ENCODE data around the gene HDAC4.

Gene HDAC4

DNA sequence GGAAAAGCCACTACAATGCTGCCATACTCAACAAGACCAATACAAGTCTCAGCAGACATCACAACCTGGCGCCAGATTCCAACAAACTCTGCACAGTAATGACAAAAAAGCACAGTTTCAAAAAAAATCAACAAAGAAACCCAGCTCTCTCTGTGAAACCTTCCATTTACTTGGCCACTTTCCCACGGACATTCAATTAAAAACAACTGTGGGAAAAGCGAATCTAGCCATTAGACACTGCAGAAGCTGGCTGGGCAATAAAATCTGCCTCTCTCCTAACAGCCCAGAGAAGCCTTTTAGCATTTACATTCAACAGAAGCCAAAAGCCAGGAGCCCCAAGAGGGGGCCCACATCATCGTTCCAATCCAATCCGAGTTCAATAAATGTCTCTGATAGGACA is 128.9 kb downstream of the HDAC4 start:
- in situ Hi-C loops (cut with MboI; ENCODE audit: low sequenced_read_pairs) = no loop called here

DNA sequence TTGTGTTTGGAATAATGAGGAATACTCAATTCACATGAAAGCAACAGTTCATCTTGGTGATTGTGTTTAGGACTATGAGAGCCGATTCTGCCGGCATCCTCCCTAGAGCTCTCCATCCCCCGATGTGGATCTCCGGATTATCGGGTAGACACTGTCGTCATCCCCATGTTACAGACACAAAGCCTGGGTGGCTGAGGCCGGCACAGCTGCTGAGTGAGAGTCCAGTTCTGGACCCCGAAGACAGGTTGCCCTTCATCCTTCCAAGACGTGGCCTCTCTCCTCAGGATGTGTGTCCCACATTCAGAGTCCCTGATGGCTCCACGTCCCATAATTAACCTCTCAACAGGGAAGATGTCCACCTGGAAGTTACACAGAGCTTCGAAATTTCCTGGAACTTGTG is 129.3 kb downstream of the HDAC4 start:
- in situ Hi-C loops (cut with MboI; ENCODE audit: low sequenced_read_pairs) = no loop called here

DNA sequence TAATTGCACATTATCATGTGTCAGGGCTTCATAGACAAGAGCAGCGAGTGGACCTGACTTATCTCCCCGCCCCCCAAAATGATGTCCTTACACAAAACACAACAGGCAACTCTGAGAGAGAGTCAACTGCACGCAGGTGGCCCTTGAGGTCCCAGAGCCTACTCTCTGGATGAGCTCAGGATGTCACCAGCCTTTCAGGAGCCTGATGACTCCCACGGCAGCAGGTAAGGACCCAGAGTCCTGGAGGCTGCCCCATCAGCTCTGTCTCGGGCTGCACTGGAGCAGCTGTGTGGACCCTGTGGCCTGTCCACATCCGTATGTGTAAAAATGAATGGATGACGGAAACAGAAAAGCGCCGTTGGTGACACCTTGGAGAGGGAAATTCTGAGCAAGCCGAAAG is 130.9 kb downstream of the HDAC4 start:
- in situ Hi-C loops (cut with MboI; ENCODE audit: low sequenced_read_pairs) = no loop called here

DNA sequence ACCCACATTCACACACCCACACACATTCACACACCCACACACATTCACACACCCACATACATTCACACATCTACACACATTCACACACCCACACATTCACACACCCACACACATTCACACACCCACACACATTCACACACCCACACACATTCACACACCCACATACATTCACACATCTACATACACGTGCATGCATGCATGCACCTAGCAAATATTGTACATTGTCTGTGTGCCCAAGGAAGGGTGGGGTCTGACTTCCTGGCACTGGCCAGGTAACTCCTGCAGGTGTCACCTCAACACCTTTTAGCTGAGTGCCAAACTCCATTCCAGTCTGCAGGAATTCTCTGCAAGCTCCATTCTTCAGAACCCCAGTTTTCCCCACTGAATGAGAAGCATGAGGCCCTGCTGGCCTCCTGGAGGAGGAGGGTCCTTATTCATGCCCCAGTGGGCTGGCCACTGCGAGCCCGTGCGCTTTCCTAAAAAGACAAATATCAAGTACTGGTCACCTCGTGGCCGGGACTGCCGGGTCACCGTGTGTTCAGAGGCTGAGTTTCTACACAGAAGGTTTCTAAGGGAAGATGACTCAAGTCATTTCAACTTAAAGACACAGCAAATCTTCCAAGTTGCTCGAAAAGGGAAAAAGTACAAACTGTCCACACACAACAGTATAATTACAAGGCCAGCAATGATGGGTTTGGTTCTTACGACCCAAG is 131.5 kb downstream of the HDAC4 start:
- in situ Hi-C loops (cut with MboI; ENCODE audit: low sequenced_read_pairs) = no loop called here

DNA sequence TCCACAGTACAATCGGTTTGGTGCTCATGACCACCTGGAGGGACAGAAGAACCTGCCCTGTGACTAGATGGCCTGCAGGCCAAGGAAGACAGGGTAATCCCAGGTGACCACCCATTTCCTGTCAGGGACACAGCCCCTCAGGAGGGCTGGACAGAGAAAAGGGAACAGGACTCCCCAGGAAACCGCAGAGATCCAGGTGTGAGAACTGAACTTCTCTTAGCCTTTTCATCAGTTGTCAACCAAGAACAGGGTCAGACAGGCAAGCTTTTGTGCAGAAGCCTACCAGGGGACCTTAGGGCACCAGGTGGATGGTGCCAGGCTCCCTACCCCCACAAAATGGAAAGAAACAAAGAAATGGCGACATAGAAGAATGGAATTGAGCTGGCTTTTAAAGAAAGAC is 132.3 kb downstream of the HDAC4 start:
- in situ Hi-C loops (cut with MboI; ENCODE audit: low sequenced_read_pairs) = no loop called here

DNA sequence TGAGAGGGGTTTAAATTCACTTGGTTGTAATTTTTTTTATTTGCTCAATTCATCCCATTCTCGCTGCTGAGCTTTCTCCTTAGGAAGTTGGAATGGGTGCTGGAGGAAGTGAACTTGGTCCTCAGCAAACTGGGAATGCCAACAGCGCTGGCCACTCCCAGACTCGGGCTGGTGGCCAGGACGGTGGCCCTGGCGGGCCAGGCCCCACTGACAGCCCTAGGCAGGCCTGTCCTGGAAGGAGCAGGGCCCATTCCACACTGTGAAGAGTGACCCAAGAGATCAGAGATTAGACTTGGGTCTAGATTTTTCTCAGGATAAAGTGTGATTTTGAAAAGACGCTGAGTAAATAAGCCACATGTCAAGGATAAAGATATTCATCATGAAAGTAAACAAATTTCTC is 132.7 kb downstream of the HDAC4 start:
- in situ Hi-C loops (cut with MboI; ENCODE audit: low sequenced_read_pairs) = no loop called here

DNA sequence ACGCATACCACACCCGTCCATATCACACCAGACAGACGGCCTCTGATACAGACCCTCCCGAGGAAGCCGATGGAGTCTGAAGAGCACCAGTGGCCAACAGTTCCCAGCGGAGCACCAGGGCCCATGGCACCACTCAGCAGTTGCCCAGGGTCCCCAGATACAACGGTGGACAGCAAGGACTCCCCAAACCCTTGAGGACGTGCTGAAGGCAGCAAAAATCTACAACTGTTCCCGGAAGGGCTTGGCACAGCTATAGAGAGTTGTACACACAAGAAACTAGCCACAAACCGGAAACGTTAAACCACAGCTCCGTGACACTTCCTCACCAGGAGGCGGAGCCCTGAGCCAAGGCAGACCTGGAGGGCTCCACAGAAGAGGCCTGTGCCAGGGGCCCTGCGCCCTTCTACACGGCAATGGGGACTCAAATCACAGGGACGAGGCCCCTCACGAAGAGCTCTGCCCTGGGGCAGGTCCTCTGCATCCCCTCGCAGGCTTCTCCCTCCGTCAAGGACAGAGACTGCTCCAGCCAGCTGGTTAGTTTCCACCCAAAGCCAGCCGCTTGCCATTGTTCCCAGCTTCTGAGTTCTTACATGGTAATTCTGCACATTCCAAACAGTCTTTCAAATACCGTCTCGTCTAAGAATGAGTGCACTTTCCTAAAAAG is 133.4 kb downstream of the HDAC4 start:
- in situ Hi-C loops (cut with MboI; ENCODE audit: low sequenced_read_pairs) = no loop called here

DNA sequence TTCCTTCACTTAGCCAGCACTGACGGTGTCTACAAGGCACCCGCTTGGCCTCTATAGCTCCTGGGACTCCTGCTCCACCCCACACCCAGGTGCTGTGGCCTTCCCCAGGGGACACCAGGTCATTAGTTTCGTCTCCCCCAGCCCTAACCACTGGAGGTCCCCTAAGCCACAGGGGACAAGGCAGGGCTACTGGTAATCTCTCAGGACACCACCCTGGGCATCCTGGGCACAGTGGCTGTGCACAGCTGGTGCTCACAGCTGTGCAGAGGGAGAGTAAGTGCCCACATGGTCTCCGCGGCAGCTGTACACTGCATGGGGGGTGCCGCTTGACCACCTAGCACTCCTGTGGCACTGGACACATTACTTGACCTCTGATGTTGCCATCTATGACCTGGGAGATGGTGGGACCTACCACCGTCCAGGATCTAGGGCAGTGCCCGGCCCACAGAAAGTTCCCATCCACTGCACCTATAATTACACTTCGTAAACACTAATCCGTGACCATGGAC is 134.0 kb downstream of the HDAC4 start:
- in situ Hi-C loops (cut with MboI; ENCODE audit: low sequenced_read_pairs) = no loop called here

DNA sequence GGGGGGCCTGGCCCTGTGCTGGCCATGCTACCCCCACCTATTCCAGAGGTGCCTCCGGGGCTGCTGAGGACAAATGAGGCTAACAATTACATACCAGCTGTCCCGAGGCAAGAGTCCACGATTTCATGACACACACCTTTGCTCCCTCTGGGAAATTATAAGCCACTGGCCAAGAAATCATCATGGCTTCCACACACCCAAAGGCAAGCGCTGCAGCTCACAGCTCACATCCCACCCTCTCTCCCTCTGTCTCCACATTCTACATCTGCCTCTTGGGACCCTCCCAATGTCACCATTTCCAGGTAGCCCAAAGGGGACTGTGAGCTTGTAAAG is 134.4 kb downstream of the HDAC4 start:
- in situ Hi-C loops (cut with MboI; ENCODE audit: low sequenced_read_pairs) = no loop called here

DNA sequence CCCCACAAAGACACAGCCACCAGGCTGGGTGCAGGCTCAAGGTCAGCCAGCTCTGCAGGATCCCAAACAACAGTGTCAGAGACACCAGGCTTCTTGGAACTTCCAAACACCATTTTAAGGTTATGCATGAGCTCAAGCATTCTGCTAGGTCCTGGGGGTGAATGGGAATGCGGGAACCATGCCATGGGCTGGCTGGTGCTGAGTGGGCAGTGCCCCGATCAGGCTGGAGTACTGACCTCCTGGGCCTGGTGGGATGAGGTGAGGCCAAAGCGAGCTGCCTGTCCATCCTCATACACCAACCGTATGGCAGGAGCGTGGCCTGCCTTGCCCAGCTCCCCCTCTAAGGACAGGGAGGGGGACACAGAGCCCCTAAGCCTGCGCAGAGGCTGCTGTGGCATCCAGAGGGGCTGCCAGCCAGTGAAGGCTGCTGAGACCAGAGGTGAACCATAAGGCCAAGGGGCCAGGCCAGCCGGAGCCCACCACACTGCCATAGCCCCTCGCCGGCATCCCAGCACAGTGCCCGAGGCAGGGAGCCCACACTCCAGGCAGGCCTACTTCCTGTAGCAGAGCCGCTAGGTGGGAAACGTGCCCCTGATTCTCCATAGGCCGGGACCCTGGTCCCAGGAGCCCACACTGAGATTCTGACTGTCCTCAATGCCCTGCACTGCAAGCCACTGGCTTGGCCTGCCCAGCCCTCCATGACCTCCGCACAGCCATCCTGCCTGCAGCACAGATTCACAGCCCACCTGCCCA is 135.0 kb downstream of the HDAC4 start:
- in situ Hi-C loops (cut with MboI; ENCODE audit: low sequenced_read_pairs) = no loop called here

DNA sequence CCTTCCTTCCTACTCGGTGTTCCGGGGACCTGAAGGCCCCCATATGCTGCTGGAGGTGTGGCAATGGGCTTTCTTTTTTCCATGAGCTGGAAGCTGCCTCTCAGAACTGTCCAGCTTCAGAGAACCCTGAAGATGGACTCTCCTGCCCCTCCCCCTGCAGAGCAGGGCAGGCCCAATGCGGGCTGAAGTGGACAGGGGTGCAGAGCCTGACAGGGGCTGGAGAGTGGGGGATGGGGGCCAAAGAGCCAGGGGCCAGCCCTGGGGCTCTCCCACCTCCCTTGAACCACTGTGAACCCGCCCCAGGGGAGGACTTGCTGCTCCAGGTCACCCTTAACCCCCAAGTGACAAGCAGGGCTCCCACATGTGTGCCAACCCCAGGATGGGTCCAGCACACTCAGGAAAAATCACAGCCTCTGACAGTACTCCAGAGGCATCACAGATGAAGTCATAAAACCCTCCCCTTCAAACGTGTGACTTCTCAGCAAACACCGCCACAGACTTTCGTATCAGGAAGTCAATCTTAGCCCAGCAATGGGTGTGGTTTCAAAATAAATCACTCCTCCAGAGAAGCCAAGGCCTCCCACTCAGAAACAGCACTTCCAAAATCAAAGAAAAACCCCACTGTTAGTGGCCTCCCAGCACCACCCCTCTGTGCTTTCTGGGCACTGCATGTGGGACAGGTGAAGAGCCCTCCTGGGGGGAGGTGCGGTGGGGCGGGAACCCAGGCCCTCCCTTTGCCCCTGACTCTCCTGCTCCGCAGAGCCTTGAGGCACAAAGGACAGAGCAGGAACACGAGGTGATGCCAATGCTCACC is 135.8 kb downstream of the HDAC4 start:
- in situ Hi-C loops (cut with MboI; ENCODE audit: low sequenced_read_pairs) = no loop called here

DNA sequence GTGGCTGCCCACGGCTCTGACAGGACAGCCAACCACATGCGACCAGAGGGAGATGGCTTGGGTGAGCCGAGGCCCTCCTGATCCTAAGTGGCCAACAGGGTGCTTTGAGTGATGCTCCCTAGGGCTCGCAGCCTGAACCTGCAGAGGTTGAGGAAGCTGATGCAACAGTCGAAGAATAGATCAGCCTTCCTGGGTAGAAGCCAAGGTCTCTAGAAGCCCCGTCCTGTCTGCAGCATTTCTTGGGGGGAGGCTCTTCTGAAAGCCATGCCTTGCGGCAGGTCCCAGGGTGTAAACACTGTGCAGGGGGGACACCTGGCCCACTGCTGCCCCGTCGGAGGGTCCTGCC is 136.4 kb downstream of the HDAC4 start:
- in situ Hi-C loops (cut with MboI; ENCODE audit: low sequenced_read_pairs) = no loop called here

DNA sequence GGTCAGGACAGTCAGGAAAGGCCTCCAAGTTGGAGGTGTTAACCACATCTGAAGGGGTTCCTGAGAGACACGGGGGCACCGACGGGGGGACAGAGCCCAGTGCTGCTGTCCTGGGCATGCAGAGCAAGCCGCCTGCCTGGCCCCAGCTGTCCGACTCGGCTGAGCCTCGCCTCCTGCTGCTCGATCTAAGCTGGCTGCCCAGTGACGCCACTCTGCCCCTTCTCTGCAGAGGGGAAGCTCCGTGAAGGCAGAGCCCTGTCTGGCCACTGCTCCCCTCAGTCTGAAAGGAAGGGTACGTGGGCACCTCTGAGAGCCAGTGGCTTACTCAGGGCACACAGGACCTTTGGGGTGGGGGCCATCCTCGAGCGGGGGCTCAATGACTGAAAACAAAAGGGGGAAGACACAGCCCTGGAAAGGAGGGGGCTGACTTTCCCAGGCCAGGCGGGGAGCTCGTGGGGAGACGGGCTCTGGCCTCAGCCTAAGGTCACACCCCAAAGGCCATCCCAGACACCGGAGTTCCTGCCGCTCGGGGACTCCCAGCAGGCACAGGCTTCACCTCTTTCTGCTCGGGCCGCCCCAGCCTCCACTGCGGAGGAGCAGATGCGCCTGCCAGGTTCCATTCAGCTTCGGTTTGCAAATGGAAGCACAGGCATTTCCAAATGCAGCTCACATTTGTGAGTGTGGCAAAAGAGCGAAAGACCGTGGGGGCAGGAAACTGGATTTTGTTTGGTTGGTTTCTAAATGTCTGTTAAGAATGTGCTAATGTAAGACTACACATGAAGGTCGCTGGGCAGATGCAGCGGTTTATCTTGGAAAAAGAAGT is 136.9 kb downstream of the HDAC4 start:
- in situ Hi-C loops (cut with MboI; ENCODE audit: low sequenced_read_pairs) = no loop called here

DNA sequence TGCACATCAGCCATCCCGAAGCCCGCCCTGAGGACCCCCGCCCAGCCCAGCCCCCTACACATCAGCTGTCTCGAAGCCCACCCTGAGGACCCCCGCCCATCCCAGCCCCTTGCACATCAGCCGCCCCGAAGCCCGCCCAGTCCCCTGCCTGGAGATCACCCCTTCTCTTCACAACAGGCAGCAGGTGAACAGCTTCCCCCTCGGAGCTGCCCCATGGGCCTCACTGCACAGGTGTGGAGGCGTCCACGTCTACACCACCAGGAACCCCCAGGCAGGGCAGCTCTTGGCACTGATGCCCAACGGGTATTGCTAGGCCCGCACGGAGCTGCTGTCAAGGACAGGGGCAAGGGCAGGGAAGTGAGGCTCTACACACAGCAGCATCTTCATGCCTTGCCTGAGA is 137.6 kb downstream of the HDAC4 start:
- in situ Hi-C loops (cut with MboI; ENCODE audit: low sequenced_read_pairs) = no loop called here

DNA sequence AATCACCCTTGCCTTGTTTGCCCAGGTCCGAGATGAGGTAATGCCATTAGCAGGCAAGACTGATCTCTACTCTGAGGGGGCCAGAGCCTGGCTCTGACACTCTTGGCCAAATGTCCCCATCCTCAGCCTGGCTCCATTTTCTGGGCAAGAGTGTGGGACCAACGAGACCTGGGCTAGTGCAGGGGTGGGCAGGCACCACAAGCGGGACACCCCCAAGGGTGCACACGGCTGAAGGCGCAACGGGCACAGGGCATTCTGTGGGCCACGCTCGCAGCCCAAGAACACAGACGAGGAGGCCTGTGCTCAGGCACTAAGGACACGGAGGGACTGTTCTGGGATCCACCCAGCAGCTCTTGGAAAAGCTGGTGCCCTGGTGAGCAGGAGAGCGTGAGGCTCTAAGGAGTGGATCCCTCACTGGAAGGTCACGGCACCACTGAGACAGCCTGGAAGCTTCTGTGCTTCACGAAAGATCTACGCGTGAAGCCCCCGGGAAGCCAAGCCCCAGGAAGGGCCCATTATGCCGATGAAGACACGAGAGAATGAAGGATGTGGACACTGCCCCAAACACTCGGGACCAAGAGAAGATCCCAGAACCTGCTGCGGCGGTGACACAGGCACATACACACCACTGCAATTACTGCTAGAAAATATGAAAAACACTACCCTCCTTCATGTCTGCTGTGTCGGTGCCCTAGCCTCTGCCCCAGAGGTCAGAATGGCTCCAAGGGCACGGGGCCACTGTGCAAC is 138.2 kb downstream of the HDAC4 start:
- in situ Hi-C loops (cut with MboI; ENCODE audit: low sequenced_read_pairs) = no loop called here

DNA sequence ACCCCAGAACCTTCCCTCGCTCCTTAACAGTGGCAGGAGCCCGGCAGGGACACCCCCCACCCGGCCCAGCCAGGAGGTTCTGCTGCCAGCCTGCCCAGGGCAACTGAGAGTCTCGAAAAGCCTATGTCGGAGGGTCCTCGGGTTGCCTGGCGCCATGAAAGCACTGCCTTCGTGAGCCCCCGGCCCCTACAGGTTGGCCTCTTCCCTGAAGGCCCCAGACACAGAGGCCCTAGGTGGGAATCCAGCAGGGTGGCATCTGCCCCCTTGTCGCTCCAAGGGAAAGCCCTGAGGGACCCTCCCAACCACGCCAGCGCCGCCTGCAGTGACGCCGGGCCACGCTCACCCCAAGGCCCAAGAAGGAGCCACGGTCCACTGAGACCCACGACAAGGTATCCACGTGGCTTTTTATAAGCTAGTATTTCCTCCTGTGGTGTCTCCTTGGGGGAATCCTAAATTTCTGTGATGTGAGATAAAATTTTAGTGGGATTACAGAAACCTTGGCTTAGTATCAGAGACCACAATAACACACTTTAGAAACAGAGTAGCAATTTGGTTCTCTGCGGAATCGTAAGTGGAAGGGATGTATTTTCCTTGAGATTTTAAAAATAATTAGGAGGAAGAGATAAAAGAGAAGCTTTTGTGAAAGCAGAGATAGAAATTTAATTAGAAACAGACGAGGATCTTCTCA is 138.9 kb downstream of the HDAC4 start:
- in situ Hi-C loops (cut with MboI; ENCODE audit: low sequenced_read_pairs) = no loop called here

DNA sequence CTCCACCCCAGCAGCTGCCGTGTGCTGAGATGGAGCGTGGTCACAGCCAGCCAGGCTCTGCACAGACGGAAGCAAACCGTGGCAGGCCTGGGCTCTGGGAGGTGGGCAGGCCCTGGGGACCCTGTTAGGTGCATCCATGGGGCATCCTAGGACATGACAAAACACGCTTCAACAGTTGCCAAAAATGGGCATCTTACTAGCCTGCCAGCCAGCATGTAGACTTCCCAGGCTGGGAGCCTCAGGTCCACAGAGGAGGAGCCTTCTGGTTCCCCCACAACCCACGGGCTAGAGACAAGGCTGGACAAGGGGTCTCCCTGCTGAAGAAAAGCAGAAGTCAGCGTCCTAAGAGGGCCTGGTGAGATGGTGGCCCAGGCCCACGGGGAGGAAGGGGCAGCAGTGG is 139.5 kb downstream of the HDAC4 start:
- in situ Hi-C loops (cut with MboI; ENCODE audit: low sequenced_read_pairs) = no loop called here

DNA sequence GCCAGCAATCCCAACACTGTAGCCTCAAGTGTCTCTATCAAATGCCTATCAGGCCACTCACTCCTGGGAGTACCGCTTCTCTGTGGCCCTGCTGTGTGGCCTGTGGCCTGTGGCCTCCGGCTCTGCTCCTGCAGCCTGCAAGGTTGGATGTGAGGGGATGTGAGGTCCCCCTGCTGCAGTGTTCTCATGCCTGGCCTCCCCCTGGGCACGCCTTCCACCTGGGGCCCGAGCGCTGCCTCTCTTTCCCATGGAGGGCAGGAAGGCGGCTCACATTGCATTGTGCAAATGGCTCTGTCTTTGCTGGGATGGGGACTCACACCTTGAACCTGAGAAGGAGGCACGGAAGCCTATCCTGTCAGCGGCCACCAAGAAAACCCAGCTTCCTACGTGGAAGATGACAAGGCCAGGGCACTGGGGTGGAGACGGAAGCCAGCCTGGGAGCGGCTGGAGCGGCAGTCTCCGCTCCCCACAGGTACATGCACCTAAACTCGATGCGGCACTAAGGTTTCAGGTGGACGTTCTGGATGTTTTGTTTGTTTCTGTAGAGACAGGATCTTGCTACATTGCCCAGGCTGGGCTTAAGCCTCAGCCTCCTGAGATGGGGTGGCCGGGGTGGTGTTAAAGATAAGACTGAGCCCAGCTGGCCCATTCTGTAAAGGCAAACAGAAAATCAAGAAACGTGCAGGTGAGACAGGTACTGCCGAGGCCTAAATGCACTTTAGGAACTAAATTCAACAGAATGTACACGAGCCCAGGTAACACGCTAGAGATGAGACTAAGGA is 140.1 kb downstream of the HDAC4 start:
- in situ Hi-C loops (cut with MboI; ENCODE audit: low sequenced_read_pairs) = no loop called here
